GM18511 (cell line): ENCODE data around the gene SSTR3.

Source experiments
- ATAC-seq: cut with Tn5 transposase; IDR thresholded peaks from one replicate; pipeline ENCODE4 v1.9.1; 2021; ENCODE audit warnings: mild to moderate bottlenecking, moderate library complexity; ENCODE audit not compliant: unreplicated experiment

The SSTR3 gene

DNA sequence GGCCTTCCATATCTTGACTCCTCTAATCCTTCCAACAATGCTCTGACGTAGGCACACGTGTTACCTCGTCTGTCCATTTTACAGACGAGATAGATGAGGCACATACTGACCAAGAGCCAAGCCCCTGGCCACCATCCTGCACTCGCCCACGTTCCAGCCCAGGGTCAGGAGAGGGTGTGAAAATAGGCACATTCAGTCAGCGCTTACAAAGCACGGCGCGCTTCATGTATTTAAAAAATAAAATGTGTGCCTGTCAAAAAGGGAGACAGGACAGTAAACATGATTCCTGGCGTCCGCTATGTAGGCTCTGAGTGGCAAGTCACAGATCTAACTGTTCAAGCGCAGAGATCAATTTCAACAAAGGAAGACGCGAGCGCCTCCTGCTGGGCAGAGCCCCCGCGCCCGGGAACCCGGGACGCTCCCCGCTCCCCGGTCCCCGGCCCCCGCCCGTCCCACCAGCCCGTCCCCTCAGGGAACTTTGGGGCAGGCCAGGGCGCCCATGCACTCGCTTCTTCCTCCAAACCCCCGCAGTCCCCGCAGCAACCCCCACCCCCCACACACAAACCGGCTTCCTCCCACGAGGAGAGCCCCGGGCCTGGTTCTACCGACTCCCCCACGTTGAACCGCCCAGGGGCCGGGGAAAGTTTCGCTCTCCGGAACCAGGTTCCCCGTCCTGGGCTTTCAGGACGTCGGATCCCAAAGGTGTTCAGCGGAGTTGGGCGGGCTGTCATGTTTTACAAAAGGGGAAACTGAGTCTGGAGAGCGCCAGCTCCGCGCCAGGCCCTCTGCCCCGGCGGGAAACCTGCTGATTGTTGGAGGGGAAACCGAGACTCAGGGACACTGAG is 13.8 kb downstream of the SSTR3 start:
- no peak for ATAC-seq

GRCh38 chr22:37197451-37198257 is 14.6 kb downstream of the SSTR3 start:
- ATAC-seq, result no peak

DNA sequence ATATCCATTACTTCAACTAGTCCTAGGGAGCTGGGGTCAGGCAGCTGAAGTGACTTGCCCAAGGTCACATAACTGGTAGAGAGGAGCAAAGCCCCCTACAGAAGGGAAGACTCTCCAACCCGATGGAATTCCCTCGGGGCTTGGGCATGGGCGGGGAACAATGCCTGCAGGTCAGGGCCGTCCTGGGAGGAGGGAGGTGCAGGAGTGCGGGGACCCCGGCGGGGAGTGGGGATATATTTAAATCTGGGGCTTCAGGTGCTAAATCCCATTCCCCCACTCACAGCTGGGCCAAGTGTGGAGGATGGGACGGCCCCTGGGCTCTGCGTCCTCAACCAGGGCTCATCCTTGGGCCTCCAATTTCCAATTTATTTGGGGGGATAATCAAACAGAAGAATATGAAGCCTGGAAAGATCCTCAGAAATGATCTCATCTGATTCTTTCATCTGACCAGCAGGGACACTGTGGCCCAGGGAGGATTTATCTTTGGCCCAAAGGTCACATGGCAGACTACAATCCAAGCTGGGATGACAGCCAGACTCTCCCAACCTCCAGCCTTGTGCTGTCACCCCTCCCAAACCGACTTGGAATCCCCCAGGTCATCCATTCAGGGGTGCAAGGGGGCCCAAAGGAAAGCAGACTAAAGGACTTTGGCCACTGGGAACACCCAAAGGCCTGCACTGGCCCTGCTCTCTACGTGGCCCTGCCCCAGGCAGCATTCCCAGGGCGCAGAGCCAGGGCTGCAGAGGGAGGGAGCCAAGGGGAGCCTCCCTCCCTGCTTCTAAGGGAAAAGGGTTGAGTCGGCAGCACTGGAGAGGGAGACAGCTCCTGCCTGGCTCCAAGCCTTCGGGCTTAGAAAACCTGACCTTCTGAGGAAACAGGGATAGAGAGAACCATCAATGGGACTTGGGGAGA is 15.5 kb downstream of the SSTR3 start:
- no peak for ATAC-seq

- no peak for ATAC-seq
These were observed 16.4 kb downstream of the SSTR3 start for GRCh38 chr22:37195921-37196320.

DNA sequence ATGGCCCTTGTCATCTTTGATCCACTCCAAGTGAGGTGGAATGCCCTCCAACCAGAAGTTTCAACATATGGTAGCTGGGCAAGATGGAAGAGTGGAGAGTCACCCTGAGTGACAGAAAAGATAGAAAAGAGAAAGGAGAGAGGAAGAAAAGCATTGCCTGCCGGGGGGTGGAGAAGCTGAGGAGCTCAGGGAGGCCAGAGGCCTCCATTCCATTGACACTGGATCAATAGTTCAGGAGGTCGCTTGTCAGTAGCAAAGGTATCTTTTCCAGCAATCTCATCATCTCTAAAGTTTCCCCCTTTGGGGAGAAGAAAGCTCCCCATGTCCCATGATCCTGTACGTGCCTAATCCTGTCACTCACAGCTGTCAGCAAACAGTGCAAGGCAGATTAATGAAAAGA is 17.5 kb downstream of the SSTR3 start:
- ATAC-seq, result no peak

- ATAC-seq, result no peak
These were observed 18.6 kb downstream of the SSTR3 start for GRCh38 chr22:37193629-37194191.

DNA sequence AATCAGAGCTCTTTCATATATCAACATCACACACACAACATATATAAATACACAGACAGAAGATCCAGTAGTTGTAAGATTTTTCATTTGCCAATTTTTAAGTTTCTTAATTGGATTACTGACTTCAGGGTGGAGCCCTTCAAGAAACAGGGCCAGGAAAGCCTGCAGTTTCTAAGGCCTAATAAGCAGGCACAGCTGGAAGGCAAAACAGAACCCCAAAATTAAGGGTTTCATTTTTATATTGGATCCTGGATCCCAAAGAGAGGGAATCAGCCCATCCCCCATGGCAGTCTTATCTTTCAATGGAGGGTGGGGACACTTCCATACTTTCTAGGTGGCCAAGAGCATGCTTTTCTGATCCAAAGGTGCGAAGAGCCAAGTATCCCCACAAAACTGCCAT is 19.5 kb downstream of the SSTR3 start:
- no peak for ATAC-seq

- no peak for ATAC-seq
These were observed 20.1 kb downstream of the SSTR3 start for GRCh38 chr22:37192204-37192603.

DNA sequence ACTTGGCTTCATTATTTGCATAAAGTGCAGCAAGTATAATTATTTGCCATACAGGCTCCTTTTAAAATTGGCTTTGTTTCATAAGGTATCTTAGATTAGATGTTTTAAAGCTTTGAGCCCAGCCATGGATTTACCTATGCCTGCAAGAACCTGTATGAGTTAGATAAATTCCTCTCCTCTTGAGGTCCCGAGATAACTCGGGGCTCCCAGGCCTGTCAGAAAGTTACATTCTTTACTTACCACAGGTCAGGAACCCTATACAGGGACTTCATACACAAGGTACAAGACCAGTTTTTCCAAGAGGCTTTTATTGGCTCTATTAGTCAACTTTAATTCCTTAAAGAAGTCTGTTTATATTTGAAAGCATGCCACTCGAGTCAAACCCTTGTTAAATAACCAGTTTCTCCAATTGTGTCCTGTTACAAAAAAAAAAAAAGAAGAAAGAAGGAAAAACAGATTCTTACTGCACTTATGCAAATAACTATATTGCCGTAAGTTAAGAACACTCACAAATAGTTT is 22.0 kb downstream of the SSTR3 start:
- ATAC-seq, result no peak

GRCh38 chr22:37188901-37189466 is 23.3 kb downstream of the SSTR3 start:
- ATAC-seq, result no peak

DNA sequence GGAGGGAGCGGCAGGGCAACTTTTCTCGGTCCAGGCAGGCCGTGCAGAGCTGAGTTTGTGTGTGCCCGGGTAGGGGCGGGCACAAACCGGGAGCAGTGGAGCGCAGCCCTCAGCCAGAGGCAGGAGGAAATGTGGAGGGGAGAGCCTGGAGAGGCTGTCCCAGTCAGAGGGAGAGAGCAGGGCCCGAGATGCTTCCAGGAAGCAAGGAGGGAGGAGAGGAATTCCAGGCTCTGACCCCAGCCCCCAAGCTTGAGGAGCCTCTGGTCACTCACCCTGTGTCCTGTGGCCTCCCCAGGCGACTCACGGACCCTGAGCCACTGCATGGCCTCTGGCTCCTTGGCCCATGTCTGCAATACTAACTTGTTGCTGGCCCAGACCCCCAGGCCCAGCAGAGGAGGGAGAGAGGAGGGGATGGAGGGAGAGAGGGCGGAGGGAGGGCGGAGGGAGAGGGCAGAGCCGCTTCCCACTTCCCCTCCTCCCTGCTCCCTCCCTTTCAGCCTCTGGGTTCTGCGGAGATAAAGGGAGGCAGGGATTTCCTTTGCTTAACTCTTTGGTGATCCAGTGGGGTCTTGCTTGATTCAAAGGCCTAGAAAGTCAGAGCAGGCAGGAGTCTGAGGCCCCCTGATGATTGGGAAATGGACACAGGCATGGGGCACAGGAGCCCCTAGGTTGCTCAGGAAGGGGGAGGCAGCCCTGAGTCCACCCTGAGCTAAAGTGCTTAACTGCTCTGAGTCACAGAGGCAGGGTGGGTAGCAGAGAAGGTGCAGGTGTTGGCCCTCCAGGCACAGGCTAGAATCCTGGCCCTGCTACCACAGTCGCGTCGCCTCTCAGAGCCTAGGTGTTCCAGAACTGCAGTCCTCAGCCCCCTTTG is 24.2 kb downstream of the SSTR3 start, which contains the start of gene C1QTNF6:
C1QTNF6 (minus strand) TSS at position 357 of the 871 bp plus-strand sequence; CDS start at position 323, 34 bp downstream.
- ATAC-seq, result no peak

DNA sequence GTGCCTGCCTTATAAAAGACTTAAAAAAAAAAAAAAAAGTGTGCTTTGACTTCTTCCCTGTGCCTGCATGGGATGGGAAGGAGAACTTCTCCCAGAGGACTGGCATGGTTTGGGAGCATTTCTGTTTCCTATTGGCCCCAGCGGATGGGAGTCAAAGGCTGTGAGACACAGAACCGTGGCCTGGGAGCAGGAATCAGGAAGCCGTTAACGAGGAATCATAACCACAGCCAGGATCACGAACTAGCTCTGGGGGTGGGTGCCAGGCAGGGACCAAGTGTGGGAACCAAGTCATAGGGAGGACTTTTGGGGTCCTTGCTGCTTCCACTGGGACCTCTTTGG is 24.8 kb downstream of the SSTR3 start:
- no peak for ATAC-seq

- no peak for ATAC-seq
These were observed 25.2 kb downstream of the SSTR3 start for GRCh38 chr22:37186997-37187522.

GRCh38 chr22:37186228-37186996 is 25.9 kb downstream of the SSTR3 start:
- no peak for ATAC-seq

DNA sequence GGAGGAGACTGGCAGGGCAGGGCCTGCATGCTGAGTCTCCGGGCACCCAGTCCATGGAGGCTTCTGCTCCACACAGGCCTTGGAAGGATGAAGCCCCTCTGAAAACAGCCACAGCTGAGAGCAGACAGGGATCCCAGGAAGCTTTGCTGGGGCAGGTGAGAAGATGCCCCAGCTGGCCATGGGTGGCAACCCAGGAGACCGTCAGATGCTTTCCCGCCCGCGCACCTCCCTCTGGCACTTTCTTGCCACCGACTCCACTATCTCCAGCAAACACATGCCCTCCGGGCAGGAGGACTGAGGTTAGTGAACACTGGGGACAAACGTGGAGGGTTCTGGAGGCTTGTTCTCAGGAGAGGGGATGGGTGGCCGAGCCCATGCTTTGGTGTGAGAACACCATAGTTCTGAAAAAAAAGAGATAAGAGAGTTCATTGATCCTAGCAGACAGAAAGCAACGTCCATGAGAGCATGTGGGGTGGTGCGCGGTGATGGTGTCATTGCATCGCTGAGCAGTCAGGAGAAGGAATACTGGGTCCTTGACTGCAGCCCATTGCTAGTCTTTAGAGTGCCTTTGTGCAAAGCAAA is 26.5 kb downstream of the SSTR3 start:
- no peak for ATAC-seq

- ATAC-seq, result no peak
These were observed 27.3 kb downstream of the SSTR3 start for GRCh38 chr22:37184816-37185541.

DNA sequence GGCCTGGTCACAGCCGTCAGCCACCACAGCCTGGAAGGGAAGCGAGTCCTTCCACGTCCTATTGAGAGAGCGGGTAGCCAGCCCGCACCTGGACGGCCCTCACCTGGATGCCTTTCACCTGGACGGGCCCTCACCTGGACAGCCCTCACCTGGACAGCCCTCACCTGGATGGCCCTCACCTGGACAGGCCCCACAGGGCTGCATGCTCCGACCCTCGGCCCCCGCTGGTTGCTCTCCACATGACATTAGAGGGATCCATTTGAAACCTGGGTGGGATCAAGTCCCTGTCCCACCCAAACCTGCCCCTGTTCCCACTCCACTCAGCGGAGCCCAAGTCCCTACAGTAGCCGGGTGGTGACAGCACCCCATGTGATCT is 27.9 kb downstream of the SSTR3 start:
- no peak for ATAC-seq
